Measurements from ENCODE around the gene FAM72B.
"Not testable (repeated sequence)": the region's sequence is repeated elsewhere in the genome, so short reads cannot be mapped to it uniquely, and the experiment has no call there.

The FAM72B gene

GRCh38 chr1:121221770-121222169 is 37.6 kb upstream of the FAM72B start:
- not testable (repeated sequence) for H3K23ac ChIP-seq (ENCODE audit: low read depth, low read length, poor library complexity); H2AK5ac ChIP-seq (ENCODE audit: low read depth, low read length); H3K4ac ChIP-seq (ENCODE audit: low read length); H3K9me3 ChIP-seq (replicated peaks in 1 of 2; ENCODE audit: control insufficient read depth in 2 of 2, insufficient read depth in 1 of 2, low read depth in 1 of 2, low read length in 2 of 2); H2BK5ac ChIP-seq (ENCODE audit: low read length); H3K14ac ChIP-seq (ENCODE audit: low read length); H3K27me3 ChIP-seq (ENCODE audit: control insufficient read depth in 3 of 3, insufficient read depth in 3 of 3, low read depth in 1 of 3, low read length in 3 of 3); H3K4me2 ChIP-seq (ENCODE audit: insufficient read depth, low read length, poor library complexity, severe bottlenecking); H2BK15ac ChIP-seq (ENCODE audit: low read length); H3K9ac ChIP-seq (ENCODE audit: low read depth, low read length, poor library complexity); H2AFZ ChIP-seq (ENCODE audit: low read length); H2BK12ac ChIP-seq (ENCODE audit: low read length); H4K8ac ChIP-seq (ENCODE audit: low read depth, low read length); H4K91ac ChIP-seq (ENCODE audit: low read depth, low read length, poor library complexity); DNase-seq (ENCODE audit: low spot score); H3K4me3 ChIP-seq (ENCODE audit: low read length in 2 of 2); H3K4me1 ChIP-seq (ENCODE audit: control insufficient read depth in 2 of 2, insufficient read depth in 1 of 2, low read depth in 1 of 2, low read length in 2 of 2); H3K18ac ChIP-seq (ENCODE audit: low read length); H3K27ac ChIP-seq (replicated peaks; ENCODE audit: low read length); H3K79me1 ChIP-seq (ENCODE audit: low read depth, low read length); H3K36me3 ChIP-seq (replicated peaks in 1 of 2; ENCODE audit: control insufficient read depth in 2 of 2, insufficient read depth in 2 of 2, low read length in 2 of 2); H2BK120ac ChIP-seq (ENCODE audit: low read depth, low read length)
- no CpG with 5 or more reads among the region's 1 CpG for WGBS, 2 donors (ENCODE audit: extremely low coverage in 2 of 2, insufficient read length in 2 of 2, insufficient replicate concordance in 1 of 2)

GRCh38 chr1:121216676-121217075 is 32.5 kb upstream of the FAM72B start:
- H3K4me2 ChIP-seq (ENCODE audit: insufficient read depth, low read length, poor library complexity, severe bottlenecking); H3K23ac ChIP-seq (ENCODE audit: low read depth, low read length, poor library complexity); H4K91ac ChIP-seq (ENCODE audit: low read depth, low read length, poor library complexity); H3K27me3 ChIP-seq (ENCODE audit: control insufficient read depth in 3 of 3, insufficient read depth in 3 of 3, low read depth in 1 of 3, low read length in 3 of 3); H2BK12ac ChIP-seq (ENCODE audit: low read length); H2BK15ac ChIP-seq (ENCODE audit: low read length); H3K4me1 ChIP-seq (ENCODE audit: control insufficient read depth in 2 of 2, insufficient read depth in 1 of 2, low read depth in 1 of 2, low read length in 2 of 2); DNase-seq (ENCODE audit: low spot score); H3K36me3 ChIP-seq (replicated peaks in 1 of 2; ENCODE audit: control insufficient read depth in 2 of 2, insufficient read depth in 2 of 2, low read length in 2 of 2); H3K9ac ChIP-seq (ENCODE audit: low read depth, low read length, poor library complexity); H3K4me3 ChIP-seq (ENCODE audit: low read length in 2 of 2); H2AK5ac ChIP-seq (ENCODE audit: low read depth, low read length); H3K4ac ChIP-seq (ENCODE audit: low read length); H4K8ac ChIP-seq (ENCODE audit: low read depth, low read length); H3K79me1 ChIP-seq (ENCODE audit: low read depth, low read length); H3K27ac ChIP-seq (replicated peaks; ENCODE audit: low read length); H3K9me3 ChIP-seq (replicated peaks in 1 of 2; ENCODE audit: control insufficient read depth in 2 of 2, insufficient read depth in 1 of 2, low read depth in 1 of 2, low read length in 2 of 2); H3K14ac ChIP-seq (ENCODE audit: low read length); H2BK5ac ChIP-seq (ENCODE audit: low read length); H2BK120ac ChIP-seq (ENCODE audit: low read depth, low read length); H3K18ac ChIP-seq (ENCODE audit: low read length); H2AFZ ChIP-seq (ENCODE audit: low read length): not testable (repeated sequence)
- no CpG with 5 or more reads among the region's 1 CpG for WGBS, 2 donors (ENCODE audit: extremely low coverage in 2 of 2, insufficient read length in 2 of 2, insufficient replicate concordance in 1 of 2)

- H4K8ac ChIP-seq (ENCODE audit: low read depth, low read length); H3K23ac ChIP-seq (ENCODE audit: low read depth, low read length, poor library complexity); H2BK120ac ChIP-seq (ENCODE audit: low read depth, low read length); H3K4me1 ChIP-seq (ENCODE audit: control insufficient read depth in 2 of 2, insufficient read depth in 1 of 2, low read depth in 1 of 2, low read length in 2 of 2); H3K14ac ChIP-seq (ENCODE audit: low read length); H3K36me3 ChIP-seq (replicated peaks in 1 of 2; ENCODE audit: control insufficient read depth in 2 of 2, insufficient read depth in 2 of 2, low read length in 2 of 2); H2AK5ac ChIP-seq (ENCODE audit: low read depth, low read length); H3K4me3 ChIP-seq (ENCODE audit: low read length in 2 of 2); H3K79me1 ChIP-seq (ENCODE audit: low read depth, low read length); H3K4ac ChIP-seq (ENCODE audit: low read length); H4K91ac ChIP-seq (ENCODE audit: low read depth, low read length, poor library complexity); DNase-seq (ENCODE audit: low spot score); H3K9me3 ChIP-seq (replicated peaks in 1 of 2; ENCODE audit: control insufficient read depth in 2 of 2, insufficient read depth in 1 of 2, low read depth in 1 of 2, low read length in 2 of 2); H3K27ac ChIP-seq (replicated peaks; ENCODE audit: low read length); H2AFZ ChIP-seq (ENCODE audit: low read length); H2BK5ac ChIP-seq (ENCODE audit: low read length); H3K4me2 ChIP-seq (ENCODE audit: insufficient read depth, low read length, poor library complexity, severe bottlenecking); H3K27me3 ChIP-seq (ENCODE audit: control insufficient read depth in 3 of 3, insufficient read depth in 3 of 3, low read depth in 1 of 3, low read length in 3 of 3); H3K9ac ChIP-seq (ENCODE audit: low read depth, low read length, poor library complexity); H2BK12ac ChIP-seq (ENCODE audit: low read length); H3K18ac ChIP-seq (ENCODE audit: low read length); H2BK15ac ChIP-seq (ENCODE audit: low read length): not testable (repeated sequence)
- WGBS, 2 donors (ENCODE audit: extremely low coverage in 2 of 2, insufficient read length in 2 of 2, insufficient replicate concordance in 1 of 2) = no CpG with 5 or more reads among the region's 1 CpG
These were observed 31.7 kb upstream of the FAM72B start for GRCh38 chr1:121215699-121216417.

DNA sequence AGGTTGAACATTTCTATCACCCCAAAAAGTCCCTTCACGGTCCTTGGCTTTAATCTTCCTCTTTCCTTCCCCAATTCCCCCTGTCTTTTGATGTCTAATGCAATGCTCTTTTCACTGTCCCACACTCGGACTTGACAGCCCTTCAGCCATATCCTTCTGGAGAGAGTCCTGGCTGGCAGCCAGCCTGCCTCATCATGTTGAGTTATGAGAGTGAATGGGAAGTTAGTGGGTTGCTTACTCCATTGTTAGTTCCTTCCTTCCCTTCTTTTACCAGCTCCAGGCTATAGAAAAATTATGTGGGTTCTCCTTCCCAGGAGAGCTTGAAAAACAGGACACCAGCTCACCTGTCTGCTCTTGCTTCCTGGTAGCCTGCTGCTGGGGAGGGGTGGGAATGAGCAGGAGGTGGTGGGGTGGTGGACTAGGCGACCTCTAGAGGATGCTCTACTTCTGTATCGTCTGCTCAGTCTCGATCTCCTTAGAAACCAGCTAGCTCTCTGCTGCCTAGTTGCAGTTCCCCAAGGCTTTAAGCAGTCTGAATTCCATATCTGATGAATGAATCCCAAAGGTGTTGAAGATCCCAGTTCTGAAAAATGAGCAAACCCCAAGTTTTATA is 30.5 kb upstream of the FAM72B start:
- H3K14ac ChIP-seq (ENCODE audit: low read length); H2BK15ac ChIP-seq (ENCODE audit: low read length); H4K8ac ChIP-seq (ENCODE audit: low read depth, low read length); H2BK12ac ChIP-seq (ENCODE audit: low read length); H3K9ac ChIP-seq (ENCODE audit: low read depth, low read length, poor library complexity); H3K36me3 ChIP-seq (replicated peaks in 1 of 2; ENCODE audit: control insufficient read depth in 2 of 2, insufficient read depth in 2 of 2, low read length in 2 of 2); H3K4ac ChIP-seq (ENCODE audit: low read length); H2BK5ac ChIP-seq (ENCODE audit: low read length); DNase-seq (ENCODE audit: low spot score); H3K4me2 ChIP-seq (ENCODE audit: insufficient read depth, low read length, poor library complexity, severe bottlenecking); H2AK5ac ChIP-seq (ENCODE audit: low read depth, low read length); H3K9me3 ChIP-seq (replicated peaks in 1 of 2; ENCODE audit: control insufficient read depth in 2 of 2, insufficient read depth in 1 of 2, low read depth in 1 of 2, low read length in 2 of 2); H3K4me1 ChIP-seq (ENCODE audit: control insufficient read depth in 2 of 2, insufficient read depth in 1 of 2, low read depth in 1 of 2, low read length in 2 of 2); H3K27ac ChIP-seq (replicated peaks; ENCODE audit: low read length); H3K23ac ChIP-seq (ENCODE audit: low read depth, low read length, poor library complexity); H4K91ac ChIP-seq (ENCODE audit: low read depth, low read length, poor library complexity); H2BK120ac ChIP-seq (ENCODE audit: low read depth, low read length); H3K18ac ChIP-seq (ENCODE audit: low read length); H3K79me1 ChIP-seq (ENCODE audit: low read depth, low read length); H3K27me3 ChIP-seq (ENCODE audit: control insufficient read depth in 3 of 3, insufficient read depth in 3 of 3, low read depth in 1 of 3, low read length in 3 of 3); H3K4me3 ChIP-seq (ENCODE audit: low read length in 2 of 2); H2AFZ ChIP-seq (ENCODE audit: low read length): not testable (repeated sequence)
- no CpG with 5 or more reads among the region's 5 CpGs for WGBS, 2 donors (ENCODE audit: extremely low coverage in 2 of 2, insufficient read length in 2 of 2, insufficient replicate concordance in 1 of 2)
